Measurements from ENCODE around the gene FADS2. TPM values are rescaled to one million over a fixed set of nuclear protein-coding genes. Genes with fewer than 3 reads are reported as not detected.

The FADS2 gene
- total and polyA plus RNA-seq, 9 of the 15 experiments (the other 6 are each of a cell fraction or from before 2014, with no cell fraction given), result 2.9 to 42.8 (median 16.2) TPM

DNA sequence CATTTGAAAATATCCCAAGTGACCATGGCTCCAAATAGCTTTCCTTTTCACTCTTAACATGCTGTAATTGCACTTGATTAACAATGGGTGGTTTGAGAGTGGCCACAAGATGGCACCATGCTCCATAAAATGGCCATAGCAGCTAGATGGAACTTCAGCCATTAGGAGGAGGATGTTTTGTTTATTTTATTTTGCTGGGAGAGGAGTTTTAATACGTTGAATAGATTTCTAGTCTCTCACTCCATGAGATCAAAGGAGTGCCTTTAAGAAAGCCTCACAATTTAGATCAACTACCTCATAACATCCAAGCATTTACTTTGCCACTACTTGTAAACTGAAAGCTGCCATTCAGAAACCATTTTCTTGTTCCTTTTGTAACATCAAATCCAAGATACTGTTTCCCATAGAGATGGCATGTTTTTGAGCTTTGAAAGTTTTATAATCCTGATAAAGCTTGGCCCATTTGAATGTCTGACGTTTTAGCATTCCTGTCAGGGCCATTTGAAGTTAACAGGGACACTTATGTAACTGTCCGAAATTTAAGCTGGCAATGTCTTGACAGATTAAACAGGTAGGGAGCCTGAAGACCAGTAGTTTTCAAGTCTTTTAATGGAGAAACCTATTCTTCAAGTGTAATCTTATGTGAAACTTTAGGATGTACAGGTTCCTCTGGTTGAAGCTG lies 30.7 kb upstream of the FADS2 start (continued):
- TF ChIP-seq ZBTB40 (IDR thresholded peaks at IDR 0.05) (peak; percentile 69), ZBTB40 (CRISPR knock-in tag; IDR thresholded peaks at IDR 0.05) (no peak), HCFC1 (IDR thresholded peaks at IDR 0.05; ENCODE audit: low read depth, low read length) (0 out of 2 replicates have a peak, but pooled peaks have one; percentile 26), NFIC (IDR thresholded peaks at IDR 0.05) (0 out of 2 replicates have a peak, but pooled peaks have one; percentile 5), NBN (IDR thresholded peaks at IDR 0.05; ENCODE audit: low read depth) (no peak), TBL1XR1 (IDR thresholded peaks at IDR 0.05; ENCODE audit: low read length in 2 of 2) (peak in 1 of 2 experiments; percentile 47; a peak in 1 of 4 replicates), ZNF134 (CRISPR knock-in tag; conservative IDR thresholded peaks at IDR 0.05) (no peak), BCLAF1 (IDR thresholded peaks at IDR 0.05; ENCODE audit: borderline replicate concordance in 1 of 2, control insufficient read depth in 1 of 2, low read depth in 2 of 2, low read length in 1 of 2) (no peak), POLR2G (IDR thresholded peaks at IDR 0.05; ENCODE audit: low read depth, low read length) (peak; percentile 43), ELF2 (CRISPR knock-in tag; IDR thresholded peaks at IDR 0.05) (peak; percentile 51; the same call in 1 of the 2 replicates), MIER1 (IDR thresholded peaks at IDR 0.05; ENCODE audit: low read depth) (no peak)
- TF ChIP-seq, protein P1, sequence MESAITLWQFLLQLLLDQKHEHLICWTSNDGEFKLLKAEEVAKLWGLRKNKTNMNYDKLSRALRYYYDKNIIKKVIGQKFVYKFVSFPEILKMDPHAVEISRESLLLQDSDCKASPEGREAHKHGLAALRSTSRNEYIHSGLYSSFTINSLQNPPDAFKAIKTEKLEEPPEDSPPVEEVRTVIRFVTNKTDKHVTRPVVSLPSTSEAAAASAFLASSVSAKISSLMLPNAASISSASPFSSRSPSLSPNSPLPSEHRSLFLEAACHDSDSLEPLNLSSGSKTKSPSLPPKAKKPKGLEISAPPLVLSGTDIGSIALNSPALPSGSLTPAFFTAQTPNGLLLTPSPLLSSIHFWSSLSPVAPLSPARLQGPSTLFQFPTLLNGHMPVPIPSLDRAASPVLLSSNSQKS (CRISPR knock-in tag; IDR thresholded peaks at IDR 0.05), result no peak
- TF ChIP-seq, protein P2, sequence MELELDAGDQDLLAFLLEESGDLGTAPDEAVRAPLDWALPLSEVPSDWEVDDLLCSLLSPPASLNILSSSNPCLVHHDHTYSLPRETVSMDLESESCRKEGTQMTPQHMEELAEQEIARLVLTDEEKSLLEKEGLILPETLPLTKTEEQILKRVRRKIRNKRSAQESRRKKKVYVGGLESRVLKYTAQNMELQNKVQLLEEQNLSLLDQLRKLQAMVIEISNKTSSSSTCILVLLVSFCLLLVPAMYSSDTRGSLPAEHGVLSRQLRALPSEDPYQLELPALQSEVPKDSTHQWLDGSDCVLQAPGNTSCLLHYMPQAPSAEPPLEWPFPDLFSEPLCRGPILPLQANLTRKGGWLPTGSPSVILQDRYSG (tag; conservative IDR thresholded peaks at IDR 0.05; ENCODE audit: low read depth), result 0 out of 2 replicates have a peak, but pooled peaks have one; percentile 48
